CD4-positive, alpha-beta memory T cell (primary cell): Measurements from ENCODE around the gene ZNF19. TPM values are rescaled to one million over a fixed set of nuclear protein-coding genes. Genes with fewer than 3 reads are reported as not detected.

ENCODE experiments used
- CTCF ChIA-PET: fragments of 350-600 bp; sonication (Branson Sonifier 250); formaldehyde crosslinking; loops from one replicate; lab custom pipeline; 2021; ENCODE audit warnings: inconsistent platforms; ENCODE audit not compliant: partially characterized antibody; lab: Charles Lee
- POLR2A ChIA-PET: fragments of 350-600 bp; sonication (Branson Sonifier 250); formaldehyde crosslinking; loops from one replicate; lab custom pipeline; 2021; ENCODE audit not compliant: partially characterized antibody; lab: Charles Lee
- DNase-seq, 5 donors: peaks; one replicate each; pipeline versions ENCODE4 v3.0.0 to v3.0.0-alpha.2; 2020 to 2022; ENCODE audit warnings: mixed read lengths in 1 of 5
- H3K27ac ChIP-seq: one replicate; pipeline ENCODE4 v1.7.0; 2013; ENCODE audit warnings: low read depth, low read length
- H3K27me3 ChIP-seq: 2 replicates; pipeline ENCODE4 v1.7.0; 2013; ENCODE audit warnings: mild to moderate bottlenecking, low read length, moderate library complexity; ENCODE audit not compliant: insufficient read depth
- H3K36me3 ChIP-seq: 2 replicates; pipeline ENCODE4 v1.7.0; 2013; ENCODE audit warnings: mild to moderate bottlenecking, low read length, moderate library complexity; ENCODE audit not compliant: insufficient read depth
- H3K4me1 ChIP-seq: 2 replicates; pipeline ENCODE4 v1.7.0; 2013; ENCODE audit warnings: mild to moderate bottlenecking, low read length, moderate library complexity; ENCODE audit not compliant: insufficient read depth
- H3K4me3 ChIP-seq, 2 donors: one replicate each; pipeline ENCODE4 v1.7.0; 2013; ENCODE audit warnings: low read length in 2 of 2, mild to moderate bottlenecking in 1 of 2
- H3K9me3 ChIP-seq, 2 donors: one replicate each; pipeline ENCODE4 v1.7.0; 2013; ENCODE audit warnings: low read length in 2 of 2, control low read depth in 1 of 2; ENCODE audit not compliant: control insufficient read depth in 1 of 2
- H3K27ac Mint-ChIP-seq, 7 donors: one replicate each; pipeline ENCODE4 v1.8.0; 2020 to 2021; ENCODE audit warnings: mixed read lengths in 7 of 7, mild to moderate bottlenecking in 6 of 7, inconsistent platforms in 3 of 7, moderate library complexity in 3 of 7
- H3K27me3 Mint-ChIP-seq, 2 donors: one replicate each; pipeline ENCODE4 v1.8.0; 2020 to 2021; ENCODE audit warnings: mixed read lengths in 2 of 2
- H3K36me3 Mint-ChIP-seq, 2 donors: one replicate each; pipeline ENCODE4 v1.8.0; 2020 to 2021; ENCODE audit warnings: mixed read lengths in 2 of 2, inconsistent platforms in 1 of 2, mild to moderate bottlenecking in 1 of 2
- H3K4me1 Mint-ChIP-seq, 4 donors: one replicate each; pipeline ENCODE4 v1.8.0; 2020 to 2021; ENCODE audit warnings: mixed read lengths in 4 of 4, mild to moderate bottlenecking in 1 of 4
- H3K4me3 Mint-ChIP-seq, 8 donors: one replicate each; pipeline ENCODE4 v1.8.0; 2020 to 2021; ENCODE audit warnings: mixed read lengths in 8 of 8, mild to moderate bottlenecking in 7 of 8, moderate library complexity in 6 of 8, inconsistent platforms in 3 of 8
- H3K9me3 Mint-ChIP-seq, 8 donors: one replicate each; pipeline ENCODE4 v1.8.0; 2020 to 2021; ENCODE audit warnings: mixed read lengths in 8 of 8, mild to moderate bottlenecking in 5 of 8, inconsistent platforms in 3 of 8, moderate library complexity in 1 of 8
- intact Hi-C: fragments of 100-400 bp; cut with micrococcal nuclease; formaldehyde crosslinking; loops from one replicate; pipeline ENCODE4 v1.15.1; 2023
- polyA plus RNA-seq, 2 donors: library from polyadenylated mRNA; unstranded; fragments of 300-500 nt; fragmentation: Illumina TruSeq; gene quantifications; one replicate each; pipeline ENCODE4 v1.2.3, GENCODE V29; 2021
- total RNA-seq, 2 experiments: library from RNA; stranded (reverse); gene quantifications; one replicate each; pipeline ENCODE4 v1.2.3, GENCODE V29; 2021

ZNF19 gene
- total and polyA plus RNA-seq, 4 experiments from 2014 or later, result 1.00 to 9.3 (median 4.9) TPM

DNA sequence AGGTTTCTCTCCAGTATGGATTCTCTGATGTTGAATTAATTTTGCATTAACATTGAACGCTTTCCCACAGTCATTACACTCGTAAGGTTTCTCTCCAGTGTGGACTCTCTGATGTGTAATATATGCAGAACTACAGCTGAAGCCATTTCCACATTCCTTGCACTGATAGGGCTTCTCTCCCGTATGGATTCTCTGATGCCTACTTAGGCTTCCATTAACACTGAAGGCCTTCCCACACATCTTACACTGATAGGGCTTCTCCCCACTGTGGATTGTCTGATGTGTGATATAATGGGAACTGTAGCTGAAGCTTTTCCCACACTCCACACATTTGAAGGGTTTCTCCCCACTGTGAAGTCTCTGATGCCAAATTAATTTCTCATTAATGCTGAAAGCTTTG lies 40.1 kb downstream of the ZNF19 start:
- CTCF ChIA-PET, result interaction anchor here (1.2 to 1.4 kb wide), 2 partner anchors 38 to 162 kb away, joined by 3 read pairs; no protein-coding TSS in a partner anchor
- Mint-ChIP-seq H3K27me3 (no peaks in the 10 kb centered on the region), H3K4me1 (no peaks in the 10 kb centered on the region), H3K4me3 (no peak overlapping the region), H3K27ac (peak overlapping the region in 1 of 7 donors; percentile 37), H3K36me3 (peaks cover 65 to 66% of the 10 kb centered on the region in 2 donors), H3K9me3 (peaks cover 6 to 89% (median 75%) of the 10 kb centered on the region in 8 donors)
- Histone ChIP-seq H3K36me3 (peaks cover 43% of the 10 kb centered on the region), H3K9me3 (peaks cover 13 to 46% of the 10 kb centered on the region in 2 donors), H3K4me1 (no peaks in the 10 kb centered on the region), H3K4me3 (no peak overlapping the region), H3K27me3 (no peaks in the 10 kb centered on the region), H3K27ac (no peak overlapping the region)
- POLR2A ChIA-PET, result no interaction called here
- DNase-seq, result no peak
- intact Hi-C loops, result loop anchor here (5.0 kb wide), 1 partner anchor 48 kb away; no protein-coding TSS in a partner anchor

DNA sequence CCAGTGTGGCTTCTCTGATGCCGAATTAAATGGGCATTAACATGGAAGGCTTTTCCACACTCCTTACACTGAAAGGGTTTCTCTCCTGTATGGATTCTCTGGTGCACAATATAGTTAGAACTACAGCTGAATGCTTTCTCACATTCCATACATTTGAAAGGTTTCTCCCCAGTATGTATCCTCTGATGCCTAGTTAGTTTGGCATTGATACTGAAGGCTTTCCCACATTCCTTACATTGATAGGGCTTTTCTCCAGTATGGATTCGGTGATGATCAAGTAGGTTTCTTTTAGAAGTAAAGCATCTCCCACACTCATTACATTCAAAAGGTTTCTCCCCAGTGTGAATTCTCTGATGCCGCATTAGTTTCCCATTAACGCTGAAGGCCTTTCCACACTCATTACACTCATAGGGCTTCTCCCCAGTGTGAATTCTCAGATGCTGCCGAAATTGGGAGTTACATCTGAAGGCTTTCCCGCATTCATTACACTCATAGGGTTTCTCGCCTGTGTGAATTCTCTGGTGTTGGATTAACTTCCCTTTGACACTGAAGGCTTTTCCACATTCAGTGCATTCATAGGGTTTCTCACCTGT lies 40.8 kb downstream of the ZNF19 start:
- H3K9me3 ChIP-seq, result peaks cover 13 to 46% of the 10 kb centered on the region in 2 donors
- intact Hi-C loops, result loop anchor here (5.0 kb wide), 1 partner anchor 49 kb away; no protein-coding TSS in a partner anchor
- no peaks in the 10 kb centered on the region for H3K27me3 ChIP-seq
- Mint-ChIP-seq H3K27ac (no peak overlapping the region), H3K4me3 (no peak overlapping the region), H3K4me1 (no peaks in the 10 kb centered on the region), H3K9me3 (peaks cover 6 to 95% (median 78%) of the 10 kb centered on the region in 8 donors), H3K27me3 (no peaks in the 10 kb centered on the region), H3K36me3 (peaks cover 59% of the 10 kb centered on the region in 2 donors)
- H3K36me3 ChIP-seq, result peaks cover 43% of the 10 kb centered on the region
- POLR2A ChIA-PET, result no interaction called here
- CTCF ChIA-PET, result interaction anchor here (0.7 to 1.2 kb wide), 3 partner anchors 16 to 52 kb away, joined by 3 to 4 read pairs (median 3); no protein-coding TSS in a partner anchor
- DNase-seq, result no peak
- H3K27ac ChIP-seq, result no peak overlapping the region
- no peak overlapping the region for H3K4me3 ChIP-seq
- no peaks in the 10 kb centered on the region for H3K4me1 ChIP-seq

DNA sequence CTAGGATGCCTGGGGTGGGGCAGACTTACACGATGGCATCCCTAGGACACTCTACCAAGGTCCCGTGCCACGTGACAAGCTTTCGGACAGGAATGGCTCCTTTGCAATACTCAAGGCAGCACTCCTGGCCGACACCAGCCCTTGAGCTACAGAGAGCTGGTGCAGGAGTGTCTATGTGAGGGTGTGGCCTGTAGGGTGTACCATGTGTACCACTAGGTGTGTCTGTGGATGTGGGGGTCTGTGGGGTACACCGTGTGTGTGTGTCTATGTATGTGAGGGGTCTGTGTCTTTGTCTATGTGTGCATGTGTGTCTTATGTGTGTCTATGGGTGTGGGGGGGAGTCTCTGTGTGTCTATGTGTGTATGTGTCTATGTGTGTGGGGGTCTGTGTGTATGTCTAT lies 45.4 kb downstream of the ZNF19 start:
- ChIA-PET POLR2A (no interaction called here), CTCF (interaction anchor here (1.1 to 1.6 kb wide), 2 partner anchors 31 to 56 kb away, joined by 3 to 6 read pairs; no protein-coding TSS in a partner anchor)
- Mint-ChIP-seq H3K27me3 (peaks cover 2 to 12% of the 10 kb centered on the region in 2 donors), H3K4me1 (peaks cover 0 to 3% (median 0%) of the 10 kb centered on the region in 4 donors), H3K4me3 (peak overlapping the region in 1 of 8 donors; percentile 38), H3K27ac (no peak overlapping the region), H3K9me3 (peaks cover 0 to 50% (median 39%) of the 10 kb centered on the region in 8 donors), H3K36me3 (peaks cover 13% of the 10 kb centered on the region in 2 donors)
- Histone ChIP-seq H3K36me3 (peaks cover 3% of the 10 kb centered on the region), H3K4me1 (no peaks in the 10 kb centered on the region), H3K9me3 (peaks cover 4 to 22% of the 10 kb centered on the region in 2 donors), H3K27ac (no peak overlapping the region), H3K27me3 (no peaks in the 10 kb centered on the region), H3K4me3 (no peak overlapping the region)
- intact Hi-C loops, result no loop called here
- no peak for DNase-seq

DNA sequence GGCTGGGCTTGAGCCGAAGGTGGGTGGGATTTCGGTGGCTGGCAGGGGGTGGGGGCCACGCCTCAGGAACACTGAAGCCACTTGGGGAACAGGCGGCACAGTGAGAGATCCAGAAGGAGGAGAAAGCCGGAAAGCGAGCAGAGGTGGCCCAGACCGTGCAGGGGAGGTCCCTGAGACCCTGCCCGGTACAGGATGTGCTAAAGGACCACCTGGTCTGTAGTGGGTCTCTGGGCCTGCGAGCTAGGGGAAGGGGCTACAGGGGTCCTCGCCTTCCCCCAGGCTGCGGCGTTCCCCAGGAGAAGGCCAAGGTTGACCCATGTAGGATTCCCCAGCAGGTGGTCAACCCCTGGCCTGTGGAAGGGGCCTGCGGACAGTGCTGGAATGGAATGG lies 47.1 kb downstream of the ZNF19 start, which contains the start of gene TLE7:
TLE7 (minus strand) TSS at position 4 of the 390 bp plus-strand sequence. CDS start 8,730 bp downstream, outside the sequence.
- Histone ChIP-seq H3K4me3 (no peak within 1 kb of the TSS), H3K4me1 (no peaks in the 10 kb centered on the region), H3K27ac (no peak within 1 kb of the TSS), H3K36me3 (no peaks in the 10 kb centered on the region), H3K27me3 (no peaks in the 10 kb centered on the region), H3K9me3 (peaks cover 0 to 10% of the 10 kb centered on the region in 2 donors)
- ChIA-PET CTCF (interaction anchor here (0.7 to 1.6 kb wide), 3 partner anchors 20 to 168 kb away, joined by 3 to 6 read pairs (median 3); partner anchors contain the start of gene ZNF23), POLR2A (no interaction called here)
- intact Hi-C loops, result no loop called here
- H3K36me3 Mint-ChIP-seq, result peaks cover 0 to 3% of the 10 kb centered on the region in 2 donors
- H3K27me3 Mint-ChIP-seq, result peaks cover 7 to 18% of the 10 kb centered on the region in 2 donors
- H3K4me3 Mint-ChIP-seq, result no peak within 1 kb of the TSS
- peaks cover 0 to 3% (median 0%) of the 10 kb centered on the region in 4 donors for H3K4me1 Mint-ChIP-seq
- DNase-seq, result no peak
- peaks cover 0 to 33% (median 23%) of the 10 kb centered on the region in 8 donors for H3K9me3 Mint-ChIP-seq
- H3K27ac Mint-ChIP-seq, result no peak within 1 kb of the TSS

DNA sequence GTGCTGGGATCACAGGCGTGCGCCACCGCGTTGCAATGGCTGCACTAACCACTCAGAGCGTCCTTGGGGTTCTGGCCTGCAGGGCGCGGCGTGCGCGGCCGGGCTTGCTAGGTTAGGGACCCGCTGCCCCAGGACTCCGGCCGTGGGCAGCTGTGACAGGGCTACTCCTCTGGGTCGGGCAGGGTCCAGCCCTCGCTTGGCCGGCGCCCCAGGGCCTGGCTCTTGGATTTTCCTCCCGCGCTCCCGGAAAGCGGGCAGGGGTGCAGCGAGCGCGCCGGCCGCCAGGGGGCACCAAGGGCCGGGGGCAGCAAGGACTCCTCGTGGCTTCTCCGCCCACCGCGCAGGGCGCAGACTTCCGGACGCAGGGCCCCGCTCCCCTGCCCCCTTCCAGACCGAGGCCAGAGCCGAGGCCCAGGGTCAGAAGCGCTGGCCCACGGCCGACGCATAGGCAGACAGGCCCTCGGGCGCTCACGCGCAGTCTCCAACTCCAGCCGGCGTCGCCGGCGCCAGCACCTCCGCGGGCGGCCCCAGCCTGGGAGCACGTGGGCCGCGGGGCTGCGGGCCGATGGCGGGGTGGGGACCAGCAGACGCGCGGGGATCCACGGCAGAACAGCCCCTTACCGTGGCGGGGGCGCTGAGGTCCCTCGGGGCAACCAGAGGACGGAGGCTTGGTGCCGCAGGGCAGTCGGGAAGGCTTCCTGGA lies 47.6 kb downstream of the ZNF19 start:
- Mint-ChIP-seq H3K27me3 (peaks cover 7 to 22% of the 10 kb centered on the region in 2 donors), H3K4me3 (no peak overlapping the region), H3K27ac (no peak overlapping the region), H3K9me3 (peaks cover 0 to 27% (median 22%) of the 10 kb centered on the region in 8 donors), H3K4me1 (peaks cover 0 to 3% (median 0%) of the 10 kb centered on the region in 4 donors), H3K36me3 (peaks cover 0 to 3% of the 10 kb centered on the region in 2 donors)
- intact Hi-C loops, result no loop called here
- no peaks in the 10 kb centered on the region for H3K4me1 ChIP-seq
- H3K27me3 ChIP-seq, result no peaks in the 10 kb centered on the region
- CTCF ChIA-PET, result interaction anchor here (1.2 kb wide), 1 partner anchor 58 kb away, joined by 3 read pairs; no protein-coding TSS in a partner anchor
- POLR2A ChIA-PET, result no interaction called here
- peaks cover 0 to 5% of the 10 kb centered on the region in 2 donors for H3K9me3 ChIP-seq
- H3K4me3 ChIP-seq, result no peak overlapping the region
- H3K36me3 ChIP-seq, result no peaks in the 10 kb centered on the region
- DNase-seq, result peak in 2 of 5 donors; percentile 11 to 15
- no peak overlapping the region for H3K27ac ChIP-seq

DNA sequence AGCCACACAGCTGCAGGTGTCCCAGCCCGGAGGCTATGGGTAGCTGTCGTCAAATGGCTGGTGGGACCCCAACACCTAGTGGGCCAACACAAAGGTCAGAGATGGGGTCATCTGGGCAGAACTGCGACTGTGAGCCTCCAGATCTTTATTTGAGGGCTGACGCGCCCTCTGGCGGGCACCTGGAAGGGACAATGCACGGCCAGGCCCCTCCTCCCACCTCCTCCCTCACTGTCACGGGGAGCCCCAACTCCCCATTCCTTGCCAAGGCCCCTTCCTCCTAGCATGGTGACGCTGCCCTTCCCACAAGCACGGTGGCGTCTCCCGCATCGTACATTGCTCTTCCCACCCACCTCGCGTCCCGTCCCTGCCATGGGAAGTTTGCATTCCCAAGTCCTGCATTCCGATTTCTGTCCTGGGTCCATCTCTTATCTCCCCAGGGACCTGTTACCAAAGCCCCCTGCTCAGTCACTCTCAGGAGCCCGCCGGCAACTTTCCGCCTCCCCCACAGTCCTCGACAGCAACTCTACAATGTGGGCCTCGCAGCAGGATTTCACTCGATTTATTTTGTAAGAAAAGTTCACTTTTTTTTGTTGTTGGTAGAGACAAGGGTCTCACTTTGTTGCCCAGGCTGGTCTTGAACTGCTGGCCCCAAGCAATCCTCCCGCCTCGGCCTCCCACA lies 48.3 kb downstream of the ZNF19 start:
- ChIA-PET POLR2A (interaction anchor here (0.6 kb wide), 1 partner anchor 49 kb away, joined by 4 read pairs; no protein-coding TSS in a partner anchor), CTCF (interaction anchor here (1.2 to 1.4 kb wide), 3 partner anchors 18 to 58 kb away, joined by 3 read pairs; no protein-coding TSS in a partner anchor)
- intact Hi-C loops, result no loop called here
- Mint-ChIP-seq H3K4me3 (no peak overlapping the region), H3K9me3 (peaks cover 0 to 22% (median 19%) of the 10 kb centered on the region in 8 donors), H3K36me3 (peaks cover 0 to 2% of the 10 kb centered on the region in 2 donors), H3K27me3 (peaks cover 7 to 22% of the 10 kb centered on the region in 2 donors), H3K27ac (no peak overlapping the region), H3K4me1 (peaks cover 0 to 3% (median 0%) of the 10 kb centered on the region in 4 donors)
- H3K27me3 ChIP-seq, result no peaks in the 10 kb centered on the region
- no peak overlapping the region for H3K27ac ChIP-seq
- DNase-seq, result no peak
- H3K4me1 ChIP-seq, result no peaks in the 10 kb centered on the region
- no peak overlapping the region for H3K4me3 ChIP-seq
- no peaks in the 10 kb centered on the region for H3K36me3 ChIP-seq
- H3K9me3 ChIP-seq, result peaks cover 0 to 4% of the 10 kb centered on the region in 2 donors
